ENCODE data around the gene PYDC1.
"Not testable (repeated sequence)": the region's sequence is repeated elsewhere in the genome, so short reads cannot be mapped to it uniquely, and the experiment has no call there.

Gene PYDC1

GRCh38 chr16:31216422-31217135, at the start of gene PYDC1:
Gene PYDC1, minus strand, starts transcription at chr16:31217135. Its CDS starts 107 bp downstream, at chr16:31217028.
- no peaks in the 10 kb centered on the region for H3K9me3 Mint-ChIP-seq
- peaks cover 80% of the 10 kb centered on the region for H3K27me3 Mint-ChIP-seq
- H3K4me3 Mint-ChIP-seq = peak within 1 kb of the TSS; percentile 71 to 85
- ATAC-seq = peak; percentile 22
- no peak within 1 kb of the TSS for H3K27ac Mint-ChIP-seq
- no peak for DNase-seq
- peaks cover 26% of the 10 kb centered on the region for H3K4me1 Mint-ChIP-seq

GRCh38 chr16:31265329-31266245, 48.7 kb upstream of the PYDC1 start:
- ATAC-seq (peak; percentile 98), DNase-seq (peak; percentile 68 to 88)
- Mint-ChIP-seq H3K27ac (peak overlapping the region; percentile 93 to 97), H3K4me1 (peaks cover 48% of the 10 kb centered on the region), H3K4me3 (peak overlapping the region; percentile 52 to 74), H3K27me3 (peaks cover under 1% of the 10 kb centered on the region), H3K9me3 (no peaks in the 10 kb centered on the region)

GRCh38 chr16:31262084-31262483, 45.1 kb upstream of the PYDC1 start:
- ATAC-seq = no peak
- no peak overlapping the region for H3K4me3 Mint-ChIP-seq
- peak overlapping the region; percentile 16 to 27 for H3K27ac Mint-ChIP-seq
- H3K4me1 Mint-ChIP-seq = peaks cover 38% of the 10 kb centered on the region
- DNase-seq = no peak
- H3K27me3 Mint-ChIP-seq = peaks cover 9% of the 10 kb centered on the region
- H3K9me3 Mint-ChIP-seq = no peaks in the 10 kb centered on the region

GRCh38 chr16:31260136-31260931, 43.4 kb upstream of the PYDC1 start:
- Mint-ChIP-seq H3K27me3 (peaks cover 9% of the 10 kb centered on the region), H3K4me1 (peaks cover 20% of the 10 kb centered on the region), H3K27ac (peak overlapping the region in 1 of 2 donors; percentile 55), H3K9me3 (no peaks in the 10 kb centered on the region), H3K4me3 (no peak overlapping the region)
- DNase-seq = no peak
- no peak for ATAC-seq

GRCh38 chr16:31258366-31258765, 41.4 kb upstream of the PYDC1 start:
- H3K4me1 Mint-ChIP-seq = peaks cover 25% of the 10 kb centered on the region
- H3K4me3 Mint-ChIP-seq = no peak overlapping the region
- H3K27ac Mint-ChIP-seq = no peak overlapping the region

GRCh38 chr16:31256466-31256865, 39.5 kb upstream of the PYDC1 start:
- Mint-ChIP-seq H3K27ac (no peak overlapping the region), H3K9me3 (no peaks in the 10 kb centered on the region), H3K27me3 (peaks cover 9% of the 10 kb centered on the region), H3K4me3 (no peak overlapping the region), H3K4me1 (peaks cover 44% of the 10 kb centered on the region)
- no peak for ATAC-seq
- no peak for DNase-seq

More at GRCh38 chr16:31258366-31258765, 41.4 kb upstream of the PYDC1 start:
- DNase-seq (no peak), ATAC-seq (no peak)
- Mint-ChIP-seq H3K27me3 (peaks cover 9% of the 10 kb centered on the region), H3K9me3 (no peaks in the 10 kb centered on the region)

- DNase-seq = peak in 1 of 2 donors; percentile 27
- peak; percentile 74 for ATAC-seq
- Mint-ChIP-seq H3K27me3 (no peaks in the 10 kb centered on the region), H3K4me1 (peaks cover 51% of the 10 kb centered on the region), H3K9me3 (no peaks in the 10 kb centered on the region), H3K4me3 (peak overlapping the region; percentile 52 to 68), H3K27ac (peak overlapping the region; percentile 71 to 74)
Measured at GRCh38 chr16:31253642-31254045, 36.7 kb upstream of the PYDC1 start.

- Mint-ChIP-seq H3K27me3 (no peaks in the 10 kb centered on the region), H3K4me1 (peaks cover 51% of the 10 kb centered on the region), H3K9me3 (no peaks in the 10 kb centered on the region), H3K27ac (no peak overlapping the region), H3K4me3 (no peak overlapping the region)
- DNase-seq (no peak), ATAC-seq (peak; percentile 18)
Measured at GRCh38 chr16:31251435-31251834, 34.5 kb upstream of the PYDC1 start.

GRCh38 chr16:31250782-31251384, 33.9 kb upstream of the PYDC1 start:
- Mint-ChIP-seq H3K27ac (peak overlapping the region in 1 of 2 donors; percentile 88), H3K4me1 (peaks cover 51% of the 10 kb centered on the region)

GRCh38 chr16:31248344-31248743, 31.4 kb upstream of the PYDC1 start:
- no peaks in the 10 kb centered on the region for H3K9me3 Mint-ChIP-seq
- DNase-seq (no peak), ATAC-seq (no peak)
- H3K4me1 Mint-ChIP-seq = peaks cover 41% of the 10 kb centered on the region
- H3K4me3 Mint-ChIP-seq = no peak overlapping the region
- H3K27me3 Mint-ChIP-seq = no peaks in the 10 kb centered on the region
- H3K27ac Mint-ChIP-seq = no peak overlapping the region

More at GRCh38 chr16:31250782-31251384, 33.9 kb upstream of the PYDC1 start:
- Mint-ChIP-seq H3K4me3 (peak overlapping the region in 1 of 2 donors; percentile 7), H3K9me3 (no peaks in the 10 kb centered on the region), H3K27me3 (no peaks in the 10 kb centered on the region)
- DNase-seq (peak in 1 of 2 donors; percentile 16), ATAC-seq (peak; percentile 79)

GRCh38 chr16:31246296-31246695, 29.4 kb upstream of the PYDC1 start:
- no peak for DNase-seq
- no peaks in the 10 kb centered on the region for H3K27me3 Mint-ChIP-seq
- H3K9me3 Mint-ChIP-seq = no peaks in the 10 kb centered on the region
- ATAC-seq = no peak
- no peak overlapping the region for H3K4me3 Mint-ChIP-seq
- H3K4me1 Mint-ChIP-seq = peaks cover 20% of the 10 kb centered on the region
- no peak overlapping the region for H3K27ac Mint-ChIP-seq

- not testable (repeated sequence) for H3K27ac Mint-ChIP-seq, ATAC-seq, H3K9me3 Mint-ChIP-seq, H3K4me3 Mint-ChIP-seq, DNase-seq, H3K27me3 Mint-ChIP-seq
- peaks cover 13% of the 10 kb centered on the region for H3K4me1 Mint-ChIP-seq
Measured at GRCh38 chr16:31245598-31245997, 28.7 kb upstream of the PYDC1 start.

GRCh38 chr16:31243734-31244670, 27.1 kb upstream of the PYDC1 start:
- no peak for DNase-seq
- H3K4me1 Mint-ChIP-seq = peaks cover 2% of the 10 kb centered on the region
- ATAC-seq = no peak
- no peaks in the 10 kb centered on the region for H3K27me3 Mint-ChIP-seq
- H3K4me3 Mint-ChIP-seq = no peak overlapping the region
- H3K9me3 Mint-ChIP-seq = no peaks in the 10 kb centered on the region
- no peak overlapping the region for H3K27ac Mint-ChIP-seq

GRCh38 chr16:31242206-31242605, 25.3 kb upstream of the PYDC1 start:
- Mint-ChIP-seq H3K9me3 (no peaks in the 10 kb centered on the region), H3K4me1 (no peaks in the 10 kb centered on the region), H3K4me3 (no peak overlapping the region), H3K27me3 (no peaks in the 10 kb centered on the region), H3K27ac (no peak overlapping the region)
- DNase-seq (no peak), ATAC-seq (no peak)
